HCT116 (cell line): ENCODE results near the gene CCL1. TPM values are rescaled to one million over a fixed set of nuclear protein-coding genes. Genes with fewer than 3 reads are reported as not detected.

Source experiments
- ATAC-seq: fragments of 200-7000 bp; cut with Tn5 transposase; 2 replicates; pipeline ENCODE4 v1.9.1; 2020; ENCODE audit warnings: mild to moderate bottlenecking, moderate library complexity
- BruUV-seq: library from RNA; stranded (reverse); fragments of 400-500 nt; replicated peaks from 2 replicates; lab custom pipeline; 2021; lab: Mats Ljungman, UMichigan
- CTCF ChIA-PET: fragments of 300-600 bp; sonication (Branson Sonifier 250); formaldehyde crosslinking; loops from one replicate; lab custom pipeline; 2021; ENCODE audit warnings: antibody characterized with exemption; lab: Charles Lee
- POLR2A ChIA-PET: fragments of 300-600, 350-600 bp; sonication (Branson Sonifier 250); formaldehyde crosslinking; loops from one replicate; lab custom pipeline; 2021; ENCODE audit warnings: antibody characterized with exemption; lab: Charles Lee
- RAD21 ChIA-PET, 2 experiments: fragments of 300-600 bp; sonication (Branson Sonifier 250); formaldehyde crosslinking; loops; one replicate each; lab custom pipeline; 2023; ENCODE audit warnings: low total read pairs in 2 of 2; ENCODE audit not compliant: uncharacterized antibody in 2 of 2, unreplicated experiment in 2 of 2, low non-redundant PET in 1 of 2; lab: Charles Lee
- DNase-seq: peaks from one replicate; pipeline ENCODE4 v3.0.0-alpha.2; 2010; ENCODE audit warnings: low read depth, low spot score
- H2AFZ ChIP-seq: fragments of 200-600 bp; shearing (Covaris generic), sonication (generic); 2 replicates; pipeline ENCODE4 v1.6.1; 2017; ENCODE audit warnings: low read depth, mixed run types, mixed read lengths, antibody characterized with exemption, low read length; ENCODE audit not compliant: poor library complexity, severe bottlenecking
- H3K27ac ChIP-seq: 2 replicates; pipeline ENCODE4 v1.5.1; 2012; ENCODE audit warnings: low read depth, low read length
- H3K27me3 ChIP-seq: fragments of 200-600 bp; sonication (generic); 2 replicates; pipeline ENCODE4 v1.6.1; 2016; ENCODE audit warnings: mixed run types, low read length, mixed read lengths; ENCODE audit not compliant: insufficient read depth
- H3K36me3 ChIP-seq, 2 experiments: fragments of 200-500 bp in 1 of 2; fragments of 200-600 bp in 1 of 2; sonication (Bioruptor generic) in 1 of 2; sonication (generic) in 1 of 2; 2 replicates each; pipeline versions ENCODE4 v1.5.1 to v1.6.1; 2014 to 2016; ENCODE audit warnings: low read length in 2 of 2, inconsistent platforms in 1 of 2, mixed read lengths in 1 of 2, mixed run types in 1 of 2; ENCODE audit not compliant: insufficient read depth in 2 of 2, control insufficient read depth in 1 of 2
- H3K4me1 ChIP-seq, 2 experiments: fragments of 200-600 bp in 1 of 2; sonication (generic) in 1 of 2; 2 replicates each; pipeline versions ENCODE4 v1.5.1 to v1.6.1; 2012 to 2017; ENCODE audit warnings: low read length in 2 of 2, inconsistent platforms in 1 of 2, mild to moderate bottlenecking in 1 of 2, mixed read lengths in 1 of 2, mixed run types in 1 of 2, moderate library complexity in 1 of 2; ENCODE audit not compliant: insufficient read depth in 2 of 2, control insufficient read depth in 1 of 2
- H3K4me2 ChIP-seq: fragments of 200-600 bp; sonication (generic); 2 replicates; pipeline ENCODE4 v1.6.1; 2017; ENCODE audit warnings: mixed run types, low read length, mixed read lengths
- H3K4me3 ChIP-seq, 2 experiments: fragments of 200-600 bp in 1 of 2; sonication (generic) in 1 of 2; replicated peaks in 1 of 2; 2 replicates each; pipeline ENCODE4 v1.5.1; 2011 to 2016; ENCODE audit warnings: low read length in 2 of 2, control low read depth in 1 of 2, low read depth in 1 of 2, mild to moderate bottlenecking in 1 of 2, mixed read lengths in 1 of 2, mixed run types in 1 of 2
- H3K79me2 ChIP-seq: fragments of 200-600 bp; sonication (generic); 2 replicates; pipeline ENCODE4 v1.6.1; 2017; ENCODE audit warnings: mild to moderate bottlenecking, mixed run types, low read length, moderate library complexity, mixed read lengths; ENCODE audit not compliant: insufficient read depth
- H3K9ac ChIP-seq: fragments of 200-600 bp; sonication (generic); 2 replicates; pipeline ENCODE4 v1.6.1; 2016; ENCODE audit warnings: low read length, mixed read lengths
- H3K9me2 ChIP-seq: fragments of 200-600 bp; sonication (generic), shearing (Covaris generic); 2 replicates; pipeline ENCODE4 v1.6.1; 2017; ENCODE audit warnings: mixed run types, mild to moderate bottlenecking, moderate library complexity; ENCODE audit not compliant: insufficient read depth
- H3K9me3 ChIP-seq, 2 experiments: fragments of 200-500 bp in 1 of 2; fragments of 200-600 bp in 1 of 2; sonication (Bioruptor generic) in 1 of 2; sonication (generic) in 1 of 2; 2 replicates each; pipeline ENCODE4 v1.6.1; 2014 to 2017; ENCODE audit warnings: low read length in 2 of 2, mixed read lengths in 2 of 2, inconsistent platforms in 1 of 2, low read depth in 1 of 2, mild to moderate bottlenecking in 1 of 2, mixed run types in 1 of 2, moderate library complexity in 1 of 2; ENCODE audit not compliant: control insufficient read depth in 1 of 2, insufficient read depth in 1 of 2
- H4K20me1 ChIP-seq: fragments of 200-600 bp; sonication (generic), shearing (Covaris generic); 2 replicates; pipeline ENCODE4 v1.6.1; 2017; ENCODE audit warnings: mixed run types, mild to moderate bottlenecking, moderate library complexity; ENCODE audit not compliant: insufficient read depth
- CBX3 ChIP-seq: IDR thresholded peaks from 2 replicates; pipeline ENCODE4 v1.6.1; 2012; ENCODE audit warnings: low read depth
- JUND ChIP-seq: IDR thresholded peaks from 2 replicates; pipeline ENCODE4 v1.6.1; 2012
- RAD21 ChIP-seq: IDR thresholded peaks from 2 replicates; pipeline ENCODE4 v1.6.1; 2012; ENCODE audit warnings: low read depth, mild to moderate bottlenecking
- SIN3A ChIP-seq: IDR thresholded peaks from 2 replicates; pipeline ENCODE4 v1.6.1; 2012; ENCODE audit warnings: low read depth
- ZFX ChIP-seq: fragments of 450-650 bp; IDR thresholded peaks from 2 replicates; pipeline ENCODE4 v1.6.1; 2017
- intact Hi-C: fragments of 100-400 bp; cut with micrococcal nuclease; formaldehyde crosslinking; loops from 2 replicates; pipeline ENCODE4 v1.10.0; 2022
- total RNA-seq: library from RNA; stranded (reverse); gene quantifications from one replicate; pipeline ENCODE4 v1.2.1, GENCODE V29; 2021; ENCODE audit not compliant: unreplicated experiment

CCL1 gene
- total RNA-seq, 1 experiment from 2014 or later: not detected

DNA sequence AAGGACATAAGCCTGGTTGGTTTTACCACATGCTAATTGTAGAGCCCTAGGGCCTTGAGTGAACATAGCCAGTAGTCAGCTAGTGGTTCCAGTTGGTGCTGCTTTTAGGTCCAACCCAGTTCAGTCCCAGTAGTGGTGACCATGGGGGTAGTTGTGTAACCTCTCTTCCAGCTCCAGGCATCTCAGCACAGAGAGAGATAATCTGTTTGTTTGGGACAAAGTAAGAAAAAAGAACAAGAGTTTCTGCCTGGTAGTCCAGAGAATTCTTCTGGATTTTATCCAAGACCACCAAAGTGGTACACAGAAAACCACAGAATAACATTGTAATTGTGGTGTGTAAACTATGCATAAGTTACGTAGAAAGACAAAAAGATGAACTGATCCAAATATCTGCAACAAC, 11.9 kb downstream of the CCL1 start:
- Histone ChIP-seq H3K36me3 (no peaks in the 10 kb centered on the region), H3K4me3 (no peak overlapping the region), H3K27ac (no peak overlapping the region), H3K9ac (no peak overlapping the region), H3K4me1 (no peaks in the 10 kb centered on the region), H3K9me2 (no peaks in the 10 kb centered on the region), H3K27me3 (no peaks in the 10 kb centered on the region; the same call in 1 of the 2 replicates), H4K20me1 (no peaks in the 10 kb centered on the region), H3K79me2 (no peaks in the 10 kb centered on the region), H2AFZ (no peak overlapping the region), H3K9me3 (no peaks in the 10 kb centered on the region), H3K4me2 (no peak overlapping the region)
- no peak for TF ChIP-seq CBX3
- DNase-seq: no peak
- BruUV-seq: no TSS peak
- RAD21 ChIA-PET: no interaction called here
- POLR2A ChIA-PET: no interaction called here
- CTCF ChIA-PET: no interaction called here
- intact Hi-C loops: no loop called here
- no peak for ATAC-seq

DNA sequence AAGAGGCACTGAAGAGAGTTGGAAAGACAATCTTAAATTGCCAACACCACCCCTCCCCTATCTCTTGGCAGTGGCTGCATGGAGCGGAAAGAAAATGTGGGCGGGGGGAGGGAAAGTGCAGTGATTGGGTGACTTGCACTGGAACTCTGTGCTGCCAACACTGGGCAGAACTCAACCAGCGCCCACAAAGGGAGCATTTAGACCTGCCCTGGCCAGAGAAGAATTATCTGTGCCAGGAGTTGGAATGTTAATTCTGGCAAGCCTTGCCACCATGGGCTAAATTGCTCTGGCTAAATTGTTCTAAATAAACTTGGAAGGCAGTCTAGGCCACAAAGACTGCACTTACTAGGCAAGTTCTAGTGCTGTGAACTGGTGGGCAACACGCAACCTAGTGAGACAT, 13.3 kb downstream of the CCL1 start:
- TF ChIP-seq ZFX: no peak
- no peak for TF ChIP-seq SIN3A
- TF ChIP-seq JUND: no peak
- no peak for TF ChIP-seq RAD21
- H3K4me3 ChIP-seq: no peak overlapping the region
- no peak overlapping the region for H3K27ac ChIP-seq
- no peaks in the 10 kb centered on the region for H3K4me1 ChIP-seq
- H3K79me2 ChIP-seq: no peaks in the 10 kb centered on the region
- H3K9ac ChIP-seq: no peak overlapping the region
- intact Hi-C loops: no loop called here
- ATAC-seq (no peak), DNase-seq (no peak)
- no peak overlapping the region for H3K4me2 ChIP-seq
- ChIA-PET CTCF (no interaction called here), POLR2A (no interaction called here), RAD21 (no interaction called here)
- H2AFZ ChIP-seq: no peak overlapping the region
- H4K20me1 ChIP-seq: no peaks in the 10 kb centered on the region
- H3K36me3 ChIP-seq: no peaks in the 10 kb centered on the region
- BruUV-seq: no TSS peak
- no peaks in the 10 kb centered on the region for H3K9me3 ChIP-seq
- no peaks in the 10 kb centered on the region for H3K9me2 ChIP-seq
- no peaks in the 10 kb centered on the region; the same call in 1 of the 2 replicates for H3K27me3 ChIP-seq
